Measurements from ENCODE around the gene NUP98.
A peak's percentile ranks its signal among the peaks of the same experiment; 100 is the strongest.

NUP98 gene

GRCh38 chr11:3841426-3842350 lies 44.3 kb upstream of the NUP98 start (continued):
- TF ChIP-seq ZBTB10 (tag by site-specific recombination; IDR thresholded peaks at IDR 0.05): peak; percentile 89
- TF ChIP-seq ZNF214 (tag by site-specific recombination; IDR thresholded peaks at IDR 0.05; ENCODE audit: borderline replicate concordance): no peak
- no peak for TF ChIP-seq ZNF792 (tag by site-specific recombination; IDR thresholded peaks at IDR 0.05)
- peak; percentile 46; the same call in 1 of the 2 replicates for TF ChIP-seq ZBTB48 (tag by site-specific recombination; IDR thresholded peaks at IDR 0.05)
- peak; percentile 43 for TF ChIP-seq SCRT2 (tag by site-specific recombination; IDR thresholded peaks at IDR 0.05)
- 0 out of 2 replicates have a peak, but pooled peaks have one; percentile 36 for TF ChIP-seq KLF9 (tag by site-specific recombination; IDR thresholded peaks at IDR 0.05; ENCODE audit: low read depth)
- TF ChIP-seq PRDM6 (tag by site-specific recombination; IDR thresholded peaks at IDR 0.05): no peak
- peak; percentile 93 for TF ChIP-seq ZNF600 (tag by site-specific recombination; IDR thresholded peaks at IDR 0.05)
- peak; percentile 71 for TF ChIP-seq ZNF660 (tag by site-specific recombination; IDR thresholded peaks at IDR 0.05)
- peak; percentile 52 for TF ChIP-seq KLF8 (tag by site-specific recombination; IDR thresholded peaks at IDR 0.05)
- no peak for TF ChIP-seq ZNF624 (tag by site-specific recombination; IDR thresholded peaks at IDR 0.05)
- peak; percentile 48 for TF ChIP-seq EGR2 (tag by site-specific recombination; IDR thresholded peaks at IDR 0.05; ENCODE audit: low read depth)
- TF ChIP-seq GLIS1 (tag by site-specific recombination; IDR thresholded peaks at IDR 0.05): peak; percentile 66
- peak; percentile 52 for TF ChIP-seq SP7 (tag by site-specific recombination; IDR thresholded peaks at IDR 0.05)
- TF ChIP-seq ZNF184 (tag by site-specific recombination; IDR thresholded peaks at IDR 0.05): no peak
- TF ChIP-seq BCL11A (tag by site-specific recombination; IDR thresholded peaks at IDR 0.05; ENCODE audit: low read depth): no peak
- peak; percentile 45; the same call in 1 of the 2 replicates for TF ChIP-seq SP3 (tag by site-specific recombination; IDR thresholded peaks at IDR 0.05)
- no peak for TF ChIP-seq ZBTB1 (tag by site-specific recombination; IDR thresholded peaks at IDR 0.05)
- peak; percentile 89 for TF ChIP-seq ZBTB17 (tag by site-specific recombination; IDR thresholded peaks at IDR 0.05)
- TF ChIP-seq REPIN1 (tag by site-specific recombination; IDR thresholded peaks at IDR 0.05; ENCODE audit: low read depth): no peak
- peak; percentile 93 for TF ChIP-seq ZNF335 (tag by site-specific recombination; conservative IDR thresholded peaks at IDR 0.05)
- TF ChIP-seq ZNF404 (tag by site-specific recombination; IDR thresholded peaks at IDR 0.05): no peak
- peak; percentile 99 for TF ChIP-seq ZNF558 (tag by site-specific recombination; IDR thresholded peaks at IDR 0.05)
- TF ChIP-seq ZNF394 (tag by site-specific recombination; IDR thresholded peaks at IDR 0.05; ENCODE audit: borderline replicate concordance): peak; percentile 11; the same call in 1 of the 2 replicates
- 0 out of 2 replicates have a peak, but pooled peaks have one; percentile 27 for TF ChIP-seq BCL11B (tag by site-specific recombination; IDR thresholded peaks at IDR 0.05; ENCODE audit: low read depth)
- TF ChIP-seq, protein P1, sequence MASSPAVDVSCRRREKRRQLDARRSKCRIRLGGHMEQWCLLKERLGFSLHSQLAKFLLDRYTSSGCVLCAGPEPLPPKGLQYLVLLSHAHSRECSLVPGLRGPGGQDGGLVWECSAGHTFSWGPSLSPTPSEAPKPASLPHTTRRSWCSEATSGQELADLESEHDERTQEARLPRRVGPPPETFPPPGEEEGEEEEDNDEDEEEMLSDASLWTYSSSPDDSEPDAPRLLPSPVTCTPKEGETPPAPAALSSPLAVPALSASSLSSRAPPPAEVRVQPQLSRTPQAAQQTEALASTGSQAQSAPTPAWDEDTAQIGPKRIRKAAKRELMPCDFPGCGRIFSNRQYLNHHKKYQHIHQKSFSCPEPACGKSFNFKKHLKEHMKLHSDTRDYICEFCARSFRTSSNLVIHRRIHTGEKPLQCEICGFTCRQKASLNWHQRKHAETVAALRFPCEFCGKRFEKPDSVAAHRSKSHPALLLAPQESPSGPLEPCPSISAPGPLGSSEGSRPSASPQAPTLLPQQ (tag by site-specific recombination; IDR thresholded peaks at IDR 0.05): peak; percentile 47; the same call in 1 of the 2 replicates
- no peak for TF ChIP-seq OVOL3 (tag by site-specific recombination; IDR thresholded peaks at IDR 0.05)
- TF ChIP-seq ZNF2 (tag by site-specific recombination; IDR thresholded peaks at IDR 0.05): 0 out of 2 replicates have a peak, but pooled peaks have one; percentile 24
- TF ChIP-seq HOXC10 (CRISPR knock-in tag; IDR thresholded peaks at IDR 0.05): no peak
- TF ChIP-seq ZFHX2 (tag by site-specific recombination; conservative IDR thresholded peaks at IDR 0.05): peak; percentile 64
- TF ChIP-seq ZSCAN30 (tag by site-specific recombination; IDR thresholded peaks at IDR 0.05): peak; percentile 64
- no peak for TF ChIP-seq ZNF19 (tag by site-specific recombination; IDR thresholded peaks at IDR 0.05; ENCODE audit: low read depth)
- TF ChIP-seq ZBTB26 (tag by site-specific recombination; optimal IDR thresholded peaks at IDR 0.05): peak; percentile 58
- no peak for TF ChIP-seq ZNF311 (tag by site-specific recombination; IDR thresholded peaks at IDR 0.05; ENCODE audit: borderline replicate concordance)

All from HEK293 (cell line).